SK-N-SH (cell line): ENCODE measurements around the gene MAPT. TPM values are rescaled to one million over a fixed set of nuclear protein-coding genes. Genes with fewer than 3 reads are reported as not detected.

ENCODE experiments used
- CTCF ChIA-PET: fragments of 300-600, 350-600 bp; formaldehyde crosslinking; extraction: SDS; loops from one replicate; lab custom pipeline; 2021; lab: Yijun Ruan, JAX
- POLR2A ChIA-PET: fragments of 350-600 bp; sonication (Branson Sonifier 250); formaldehyde crosslinking; extraction: SDS; loops from one replicate; lab custom pipeline; 2020; ENCODE audit warnings: antibody characterized with exemption, inconsistent platforms; lab: Yijun Ruan, JAX
- DNase-seq: peaks from one replicate; pipeline ENCODE4 v3.0.0; 2012
- H2AFZ ChIP-seq: fragments of 200-600 bp; sonication (generic); 2 replicates; pipeline ENCODE4 v1.8.1; 2016; ENCODE audit warnings: antibody characterized with exemption, mild to moderate bottlenecking, low read depth
- H3F3A ChIP-seq: fragments of 200-600 bp; sonication (generic); replicated peaks from 2 replicates; pipeline ENCODE3; 2016; ENCODE audit warnings: antibody characterized with exemption, mild to moderate bottlenecking; ENCODE audit not compliant: insufficient read depth
- H3K27ac ChIP-seq, 2 experiments: fragments of 200-500 bp in 1 of 2; fragments of 200-600 bp in 1 of 2; sonication (Bioruptor generic) in 1 of 2; sonication (generic), shearing (Covaris generic) in 1 of 2; 2 replicates each; pipeline versions ENCODE4 v1.5.1 to v1.6.1; 2014 to 2016; ENCODE audit warnings: low read depth in 2 of 2, inconsistent platforms in 1 of 2, low read length in 1 of 2, mild to moderate bottlenecking in 1 of 2, mixed read lengths in 1 of 2
- H3K27me3 ChIP-seq: fragments of 200-600 bp; sonication (generic), shearing (Covaris generic); 2 replicates; pipeline ENCODE4 v1.6.1; 2016; ENCODE audit warnings: mixed run types; ENCODE audit not compliant: insufficient read depth
- H3K36me3 ChIP-seq, 2 experiments: fragments of 200-500 bp in 1 of 2; fragments of 200-600 bp in 1 of 2; sonication (Bioruptor generic) in 1 of 2; sonication (generic) in 1 of 2; replicated peaks in 1 of 2; 2 replicates each; pipeline versions ENCODE3 to v1.5.1; 2014 to 2016; ENCODE audit warnings: low read length in 1 of 2, mild to moderate bottlenecking in 1 of 2; ENCODE audit not compliant: insufficient read depth in 2 of 2, control insufficient read depth in 1 of 2
- H3K4me1 ChIP-seq, 2 experiments: fragments of 200-500 bp in 1 of 2; fragments of 200-600 bp in 1 of 2; sonication (Bioruptor generic) in 1 of 2; sonication (generic), shearing (Covaris generic) in 1 of 2; 2 replicates each; pipeline versions ENCODE4 v1.5.1 to v1.6.1; 2014 to 2016; ENCODE audit warnings: low read depth in 1 of 2, low read length in 1 of 2, mixed run types in 1 of 2; ENCODE audit not compliant: insufficient read depth in 2 of 2, control insufficient read depth in 1 of 2
- H3K4me2 ChIP-seq: fragments of 200-600 bp; sonication (generic), shearing (Covaris generic); 2 replicates; pipeline ENCODE4 v1.6.1; 2017; ENCODE audit warnings: mixed run types
- H3K4me3 ChIP-seq, 2 experiments: fragments of 200-500 bp in 1 of 2; fragments of 200-600 bp in 1 of 2; sonication (Bioruptor generic) in 1 of 2; sonication (generic), shearing (Covaris generic) in 1 of 2; 2 replicates each; pipeline versions ENCODE4 v1.5.1 to v1.8.1; 2014 to 2016; ENCODE audit warnings: low read depth in 2 of 2, inconsistent platforms in 1 of 2, low read length in 1 of 2, mild to moderate bottlenecking in 1 of 2, mixed read lengths in 1 of 2, moderate library complexity in 1 of 2
- H3K79me2 ChIP-seq: fragments of 200-600 bp; sonication (generic); 2 replicates; pipeline ENCODE4 v1.8.1; 2017; ENCODE audit warnings: mild to moderate bottlenecking; ENCODE audit not compliant: insufficient read depth
- H3K9ac ChIP-seq: fragments of 200-600 bp; sonication (generic); 2 replicates; pipeline ENCODE4 v1.6.1; 2017; ENCODE audit warnings: mixed run types
- H3K9me2 ChIP-seq: fragments of 200-600 bp; sonication (generic); 2 replicates; pipeline ENCODE4 v1.6.1; 2017; ENCODE audit warnings: mixed run types
- H3K9me3 ChIP-seq: fragments of 200-600 bp; sonication (generic); 2 replicates; pipeline ENCODE4 v1.6.1; 2017; ENCODE audit warnings: mixed run types, mild to moderate bottlenecking, moderate library complexity
- H4K20me1 ChIP-seq: fragments of 200-600 bp; sonication (generic); 2 replicates; pipeline ENCODE4 v1.6.1; 2017; ENCODE audit warnings: mild to moderate bottlenecking, mixed run types; ENCODE audit not compliant: insufficient read depth
- CHD2 ChIP-seq: fragments of 150-350 bp; IDR thresholded peaks from 2 replicates; pipeline ENCODE4 v1.6.1; 2018; ENCODE audit warnings: low read length; ENCODE audit not compliant: partially characterized antibody
- FOXJ3 ChIP-seq: sonication (generic); formaldehyde crosslinking; IDR thresholded peaks from 2 replicates; pipeline ENCODE4 v1.5.1; 2020; ENCODE audit warnings: mild to moderate bottlenecking, missing genetic modification reagents
- GABPA ChIP-seq: IDR thresholded peaks from 2 replicates; pipeline ENCODE4 v1.4.0; 2012; ENCODE audit warnings: low read depth, mild to moderate bottlenecking
- GATA2 ChIP-seq: sonication (generic); formaldehyde crosslinking; IDR thresholded peaks from 2 replicates; pipeline ENCODE4 v1.5.0; 2020; ENCODE audit warnings: mild to moderate bottlenecking, missing genetic modification reagents
- MXI1 ChIP-seq: IDR thresholded peaks from 2 replicates; pipeline ENCODE4 v1.6.1; 2012; ENCODE audit warnings: mild to moderate bottlenecking, low read depth, low read length, improper control_type of control experiment
- RAD21 ChIP-seq: IDR thresholded peaks from 2 replicates; pipeline ENCODE4 v1.6.1; 2012; ENCODE audit warnings: mild to moderate bottlenecking, low read length
- REST ChIP-seq: IDR thresholded peaks from 2 replicates; pipeline ENCODE4 v1.6.1; 2012; ENCODE audit warnings: mild to moderate bottlenecking, low read depth, low read length, moderate library complexity
- RFX5 ChIP-seq: IDR thresholded peaks from 2 replicates; pipeline ENCODE4 v1.6.1; 2012; ENCODE audit warnings: mild to moderate bottlenecking, improper control_type of control experiment, low read length
- SMC3 ChIP-seq: IDR thresholded peaks from 2 replicates; pipeline ENCODE4 v1.6.1; 2012; ENCODE audit warnings: low read depth, low read length, improper control_type of control experiment
- TCF12 ChIP-seq: IDR thresholded peaks from 2 replicates; pipeline ENCODE4 v1.4.0; 2012
- YY1 ChIP-seq: IDR thresholded peaks from 2 replicates; pipeline ENCODE4 v1.4.0; 2012; ENCODE audit warnings: low read depth, mild to moderate bottlenecking
- WGBS: methylation state at CpG from one replicate; pipeline ENCODE4 v1.1.6; 2017; ENCODE audit warnings: low lambda C conversion rate; 5-methylcytosine and 5-hydroxymethylcytosine counted together
- polyA plus RNA-seq, 3 experiments: library from polyadenylated mRNA; depleted of rRNA; stranded (reverse); fragments of >200 nt; gene quantifications; 2 replicates each; pipeline ENCODE4 v1.2.3, GENCODE V29; 2012
- TF ChIP-seq, protein P1 (sequence below): IDR thresholded peaks from 2 replicates; pipeline ENCODE4 v1.4.0; 2012; ENCODE audit warnings: low read depth

MAPT gene
- polyA plus RNA-seq, 1 of the 3 experiments (the other 2 are of a cell fraction) = 0.74 TPM

DNA sequence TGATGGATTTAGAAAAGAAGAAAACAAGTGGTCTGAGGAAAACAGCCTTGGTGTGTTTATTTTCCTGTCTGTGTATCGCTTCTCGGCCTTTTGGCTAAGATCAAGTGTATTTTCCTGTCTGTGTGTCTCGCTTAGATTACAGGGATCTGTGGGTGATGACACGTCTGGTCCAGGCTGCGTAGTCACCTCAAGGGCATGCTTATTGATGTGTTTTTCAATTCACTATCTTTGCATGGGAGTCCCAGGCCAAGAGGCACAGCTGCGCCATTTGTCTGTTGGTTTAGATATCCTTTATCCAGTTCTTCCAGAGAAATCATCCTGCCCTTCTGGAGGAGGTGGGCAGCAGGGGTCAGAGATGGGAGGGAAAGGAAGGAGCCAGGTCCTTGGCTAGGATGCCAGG lies 57.6 kb downstream of the MAPT start (continued):
- TF ChIP-seq REST = no peak

- Histone ChIP-seq H4K20me1 (no peaks in the 10 kb centered on the region), H3K4me3 (no peak overlapping the region), H3K9me3 (no peaks in the 10 kb centered on the region), H3K27me3 (peaks cover 21% of the 10 kb centered on the region; the same call in 1 of the 2 replicates), H3F3A (no peaks in the 10 kb centered on the region), H3K9me2 (no peaks in the 10 kb centered on the region), H3K36me3 (no peaks in the 10 kb centered on the region), H3K4me1 (peaks cover 0 to 14% of the 10 kb centered on the region in 2 experiments; a peak in 1 of 4 replicates), H3K4me2 (no peak overlapping the region), H3K79me2 (no peaks in the 10 kb centered on the region), H2AFZ (no peak overlapping the region), H3K9ac (no peak overlapping the region), H3K27ac (no peak overlapping the region)
- 71% methylated on average over 6 of the region's 6 CpGs for WGBS
- ChIA-PET CTCF (interaction anchor here (0.8 kb wide), 1 partner anchor 47 kb away, joined by 3 read pairs; no protein-coding TSS in a partner anchor), POLR2A (no interaction called here)
- TF ChIP-seq GATA2 (no peak), GABPA (no peak), RFX5 (no peak), YY1 (no peak), CHD2 (no peak), RAD21 (no peak), MXI1 (no peak), REST (no peak), SMC3 (no peak), FOXJ3 (CRISPR knock-in tag) (no peak), TCF12 (no peak)
- TF ChIP-seq, protein P1, sequence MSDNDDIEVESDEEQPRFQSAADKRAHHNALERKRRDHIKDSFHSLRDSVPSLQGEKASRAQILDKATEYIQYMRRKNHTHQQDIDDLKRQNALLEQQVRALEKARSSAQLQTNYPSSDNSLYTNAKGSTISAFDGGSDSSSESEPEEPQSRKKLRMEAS = no peak
- DNase-seq = no peak
Measured at GRCh38 chr17:45952814-45953320, 58.5 kb downstream of the MAPT start.
